Measurements from ENCODE around the gene ZNF846. TPM values are rescaled to one million over a fixed set of nuclear protein-coding genes. Genes with fewer than 3 reads are reported as not detected.

The ZNF846 gene
- total and polyA plus RNA-seq, 10 of the 15 experiments (the other 5 are each of a cell fraction or from before 2014, with no cell fraction given), result 0.64 to 4.1 (median 1.6) TPM

- H3K4me3 ChIP-seq, result no peak overlapping the region
- H3K79me2 ChIP-seq (ENCODE audit: control insufficient read depth, insufficient read depth, low read length), result no peaks in the 10 kb centered on the region
- TF ChIP-seq TBL1XR1 (IDR thresholded peaks at IDR 0.05; ENCODE audit: low read depth, low read length) (no peak), NFYA (IDR thresholded peaks at IDR 0.05; ENCODE audit: borderline replicate concordance, low read depth, low read length) (no peak), REST (IDR thresholded peaks at IDR 0.05; ENCODE audit: low read depth, low read length) (no peak), WRNIP1 (IDR thresholded peaks at IDR 0.05; ENCODE audit: borderline replicate concordance, low read depth, low read length) (no peak), CBX3 (IDR thresholded peaks at IDR 0.05; ENCODE audit: borderline replicate concordance, low read depth) (no peak), MAX (IDR thresholded peaks at IDR 0.05; ENCODE audit: low read depth, low read length) (no peak), NFIC (IDR thresholded peaks at IDR 0.05; ENCODE audit: low read depth, low read length) (no peak), ZZZ3 (IDR thresholded peaks at IDR 0.05; ENCODE audit: control insufficient read depth, insufficient read length, low read depth) (no peak), KAT2A (conservative IDR thresholded peaks at IDR 0.05; ENCODE audit: control insufficient read depth, low read depth, low read length) (no peak), HDAC6 (IDR thresholded peaks at IDR 0.05; ENCODE audit: unreplicated experiment) (no peak), PAX8 (IDR thresholded peaks at IDR 0.05) (no peak), MYB (IDR thresholded peaks at IDR 0.05; ENCODE audit: borderline replicate concordance, low read depth, low read length) (no peak), ZSCAN29 (IDR thresholded peaks at IDR 0.05) (no peak), PBX3 (IDR thresholded peaks at IDR 0.05; ENCODE audit: insufficient replicate concordance, low read depth, low read length) (no peak), MYC (IDR thresholded peaks at IDR 0.05; ENCODE audit: insufficient read depth, insufficient read length, insufficient replicate concordance, low read length, severe bottlenecking) (no peak), ETV6 (conservative IDR thresholded peaks at IDR 0.05 in 1 of 2, IDR thresholded peaks at IDR 0.05 in 1 of 2; ENCODE audit: borderline replicate concordance in 1 of 2, low read depth in 1 of 2) (no peak), CBX5 (IDR thresholded peaks at IDR 0.05; ENCODE audit: low read depth) (no peak), SUZ12 (IDR thresholded peaks at IDR 0.05; ENCODE audit: unreplicated experiment) (no peak), EED (IDR thresholded peaks at IDR 0.05; ENCODE audit: low read depth) (no peak)
- DNase-seq (ENCODE audit: low read depth, low spot score) (no peak), FAIRE-seq (no peak), ATAC-seq (no peak)
- ChIA-PET RAD21 (ENCODE audit: unreplicated experiment) (interaction anchor here (0.6 to 0.7 kb wide), 2 partner anchors 74 to 176 kb away, joined by 3 read pairs; no protein-coding TSS in a partner anchor), POLR2A (no interaction called here), CTCF (interaction anchor here (1.7 kb wide), 1 partner anchor 176 kb away, joined by 5 read pairs; no protein-coding TSS in a partner anchor), SMC1A (ENCODE audit: uncharacterized antibody, unreplicated experiment) (no interaction called here)
- H3K9ac ChIP-seq (ENCODE audit: control insufficient read depth, insufficient read depth, low read length), result no peak overlapping the region
- H4K20me1 ChIP-seq (ENCODE audit: control insufficient read depth, insufficient read depth), result no peaks in the 10 kb centered on the region
- H3K4me1 ChIP-seq (ENCODE audit: control insufficient read depth, insufficient read depth, low read length), result no peaks in the 10 kb centered on the region
- H3K9me3 ChIP-seq (replicated peaks; ENCODE audit: control insufficient read depth, insufficient read depth, low read length), result no peaks in the 10 kb centered on the region
- intact Hi-C loops (cut with micrococcal nuclease; ENCODE audit: unreplicated experiment), result no loop called here
- in situ Hi-C loops (cut with MboI), result no loop called here
- H3K4me2 ChIP-seq (ENCODE audit: control insufficient read depth, insufficient read depth), result no peak overlapping the region
- no peak overlapping the region for H2AFZ ChIP-seq (ENCODE audit: control insufficient read depth, low read depth, low read length)
- no peaks in the 10 kb centered on the region for H3K27me3 ChIP-seq (replicated peaks in 1 of 2; ENCODE audit: control insufficient read depth in 2 of 2, insufficient read depth in 2 of 2, low read length in 1 of 2)
- H3K36me3 ChIP-seq (ENCODE audit: control insufficient read depth in 2 of 2, insufficient read depth in 2 of 2, low read length in 1 of 2), result peaks cover 0 to 4% of the 10 kb centered on the region in 2 experiments; a peak in 1 of 4 replicates
- no peak overlapping the region for H3K27ac ChIP-seq (ENCODE audit: control insufficient read depth, insufficient read depth)
- BruUV-seq (replicated peaks), result no TSS peak
- 95% methylated on average over 9 of the region's 10 CpGs for WGBS (ENCODE audit: insufficient coverage, insufficient replicate concordance, low lambda C conversion rate, missing lambda C conversion rate)
These were observed 33.4 kb upstream of the ZNF846 start for GRCh38 chr19:9801976-9802375.

All from GM12878 (cell line).